H1 (cell line): ENCODE measurements around the gene SEC14L3. TPM values are rescaled to one million over a fixed set of nuclear protein-coding genes. Genes with fewer than 3 reads are reported as not detected.

ENCODE experiments used
- CTCF ChIA-PET: fragments of 300-600 bp; sonication (Branson Sonifier 250); formaldehyde crosslinking; loops from one replicate; lab custom pipeline; 2021; ENCODE audit not compliant: partially characterized antibody; lab: Charles Lee
- POLR2A ChIA-PET: fragments of 300-600 bp; sonication (Branson Sonifier 250); formaldehyde crosslinking; loops from one replicate; lab custom pipeline; 2021; ENCODE audit warnings: inconsistent platforms; ENCODE audit not compliant: partially characterized antibody; lab: Charles Lee
- DNase-seq, 2 experiments: peaks; one replicate each; pipeline versions ENCODE4 v3.0.0 to v3.0.0-alpha.2; 2010 to 2022; ENCODE audit warnings: low spot score in 2 of 2, low read depth in 1 of 2, mixed read lengths in 1 of 2
- FAIRE-seq: peaks from 2 replicates; lab custom pipeline; 2011; peaks lifted over from hg19 to GRCh38; lab: Jason Lieb, UNC
- H2AFZ ChIP-seq: 2 replicates; pipeline ENCODE4 v1.8.1; 2012; ENCODE audit warnings: low read length, inconsistent platforms
- H2AK5ac ChIP-seq: 2 replicates; pipeline ENCODE4 v1.6.1; 2013; ENCODE audit warnings: low read depth, low read length
- H2BK120ac ChIP-seq: replicated peaks from 2 replicates; pipeline ENCODE3; 2013; ENCODE audit warnings: low read depth, low read length, inconsistent platforms
- H2BK12ac ChIP-seq: 2 replicates; pipeline ENCODE4 v1.6.1; 2013; ENCODE audit warnings: low read depth, low read length
- H2BK15ac ChIP-seq: 2 replicates; pipeline ENCODE4 v1.6.1; 2013; ENCODE audit warnings: low read length
- H2BK20ac ChIP-seq: 2 replicates; pipeline ENCODE4 v1.6.1; 2013; ENCODE audit warnings: low read length
- H2BK5ac ChIP-seq: 2 replicates; pipeline ENCODE4 v1.6.1; 2013; ENCODE audit warnings: low read depth, low read length
- H3K14ac ChIP-seq: 2 replicates; pipeline ENCODE4 v1.6.1; 2013; ENCODE audit warnings: inconsistent platforms; ENCODE audit not compliant: insufficient read length
- H3K18ac ChIP-seq: 2 replicates; pipeline ENCODE4 v1.6.1; 2013; ENCODE audit warnings: low read length; ENCODE audit errors: extremely low read depth
- H3K23ac ChIP-seq: 2 replicates; pipeline ENCODE4 v1.6.1; 2013; ENCODE audit warnings: inconsistent platforms; ENCODE audit not compliant: insufficient read length
- H3K23me2 ChIP-seq: 2 replicates; pipeline ENCODE4 v1.6.1; 2013; ENCODE audit warnings: low read depth, low read length
- H3K27ac ChIP-seq: 2 replicates; pipeline ENCODE4 v1.6.1; 2011; ENCODE audit warnings: low read depth, low read length, inconsistent platforms
- H3K27me3 ChIP-seq, 4 experiments: replicated peaks in 1 of 4; 1 replicate in 1 of 4; 2 replicates in 3 of 4; pipeline versions ENCODE4 v1.6.1 to v1.8.1; 2011 to 2013; ENCODE audit warnings: low read length in 3 of 4, mild to moderate bottlenecking in 3 of 4, inconsistent platforms in 2 of 4, mixed read lengths in 2 of 4, moderate library complexity in 1 of 4; ENCODE audit not compliant: control insufficient read depth in 3 of 4, insufficient read depth in 3 of 4; ENCODE audit errors: extremely low read depth in 1 of 4
- H3K36me3 ChIP-seq, 4 experiments: 2 replicates each; pipeline versions ENCODE4 v1.6.1 to v1.8.1; 2011 to 2013; ENCODE audit warnings: mild to moderate bottlenecking in 4 of 4, low read length in 3 of 4, moderate library complexity in 2 of 4, control low read depth in 1 of 4, inconsistent platforms in 1 of 4; ENCODE audit not compliant: insufficient read depth in 4 of 4, control insufficient read depth in 2 of 4
- H3K4ac ChIP-seq: replicated peaks from 2 replicates; pipeline ENCODE3; 2013; ENCODE audit warnings: low read length, low read depth, mixed read lengths, inconsistent platforms; ENCODE audit not compliant: insufficient read length
- H3K4me1 ChIP-seq, 4 experiments: replicated peaks in 1 of 4; 1 replicate in 1 of 4; 2 replicates in 3 of 4; pipeline versions ENCODE4 v1.6.1 to v1.8.1; 2011 to 2013; ENCODE audit warnings: low read length in 3 of 4, inconsistent platforms in 2 of 4, mixed read lengths in 1 of 4; ENCODE audit not compliant: insufficient read depth in 4 of 4, control insufficient read depth in 3 of 4
- H3K4me2 ChIP-seq, 2 experiments: 2 replicates each; pipeline versions ENCODE4 v1.6.1 to v1.8.1; 2011 to 2013; ENCODE audit warnings: low read depth in 2 of 2, low read length in 2 of 2, control low read depth in 1 of 2, inconsistent platforms in 1 of 2, mild to moderate bottlenecking in 1 of 2; ENCODE audit not compliant: insufficient read depth in 1 of 2
- H3K4me3 ChIP-seq, 4 experiments: fragments of 200-600, 300-600 bp in 1 of 4; sonication (generic), shearing (Covaris generic), sonication (Bioruptor Twin) in 1 of 4; 2 replicates each; pipeline versions ENCODE4 v1.5.1 to v1.8.1; 2011 to 2016; ENCODE audit warnings: low read length in 4 of 4, low read depth in 3 of 4, control low read depth in 2 of 4, inconsistent platforms in 2 of 4, mild to moderate bottlenecking in 2 of 4, mixed read lengths in 1 of 4, moderate library complexity in 1 of 4; ENCODE audit not compliant: insufficient read depth in 2 of 4; ENCODE audit errors: extremely low read depth in 1 of 4
- H3K56ac ChIP-seq: replicated peaks from 2 replicates; pipeline ENCODE3; 2013; ENCODE audit warnings: low read depth, mild to moderate bottlenecking, mixed read lengths, low read length, inconsistent platforms; ENCODE audit not compliant: insufficient read length
- H3K79me1 ChIP-seq: 2 replicates; pipeline ENCODE4 v1.6.1; 2013; ENCODE audit warnings: low read depth, low read length, control low read depth
- H3K79me2 ChIP-seq, 2 experiments: 2 replicates each; pipeline versions ENCODE4 v1.6.1 to v1.8.1; 2012 to 2013; ENCODE audit warnings: low read length in 2 of 2, mild to moderate bottlenecking in 2 of 2, inconsistent platforms in 1 of 2; ENCODE audit not compliant: insufficient read depth in 2 of 2, control insufficient read depth in 1 of 2
- H3K9ac ChIP-seq, 4 experiments: replicated peaks in 1 of 4; 1 replicate in 1 of 4; 2 replicates in 3 of 4; pipeline versions ENCODE4 v1.6.1 to v1.8.1; 2011 to 2013; ENCODE audit warnings: low read depth in 3 of 4, low read length in 3 of 4, control low read depth in 2 of 4, mild to moderate bottlenecking in 2 of 4, moderate library complexity in 2 of 4, inconsistent platforms in 1 of 4; ENCODE audit errors: extremely low read depth in 1 of 4
- H3K9me3 ChIP-seq, 2 experiments: 2 replicates each; pipeline versions ENCODE4 v1.6.1 to v1.8.1; 2012 to 2013; ENCODE audit warnings: mild to moderate bottlenecking in 2 of 2, moderate library complexity in 2 of 2, control low read depth in 1 of 2, inconsistent platforms in 1 of 2, low read depth in 1 of 2, low read length in 1 of 2, mixed read lengths in 1 of 2; ENCODE audit not compliant: insufficient read depth in 2 of 2
- H4K20me1 ChIP-seq, 2 experiments: replicated peaks in 1 of 2; 2 replicates each; pipeline versions ENCODE3 to v1.8.1; 2011 to 2013; ENCODE audit warnings: inconsistent platforms in 2 of 2, low read length in 2 of 2, mild to moderate bottlenecking in 1 of 2; ENCODE audit not compliant: insufficient read depth in 2 of 2, control insufficient read depth in 1 of 2
- H4K5ac ChIP-seq: 2 replicates; pipeline ENCODE4 v1.6.1; 2013; ENCODE audit warnings: low read length, low read depth, mixed read lengths, inconsistent platforms; ENCODE audit not compliant: insufficient read length
- H4K8ac ChIP-seq: 2 replicates; pipeline ENCODE4 v1.8.0; 2013; ENCODE audit warnings: mild to moderate bottlenecking, moderate library complexity, low read length, inconsistent platforms; ENCODE audit not compliant: insufficient read depth; ENCODE audit errors: extremely low read depth
- H4K91ac ChIP-seq: replicated peaks from 2 replicates; pipeline ENCODE3; 2013; ENCODE audit warnings: low read length, mixed read lengths, inconsistent platforms; ENCODE audit not compliant: insufficient read length
- BCL11A ChIP-seq, 2 experiments: IDR thresholded peaks; one replicate each; pipeline ENCODE4 v1.6.1; 2011; ENCODE audit warnings: low read depth in 2 of 2, low read length in 2 of 2, mild to moderate bottlenecking in 2 of 2
- CBX8 ChIP-seq: fragments of 300-800, 300-1000 bp; sonication (generic); IDR thresholded peaks from 2 replicates; pipeline ENCODE4 v1.7.1; 2016; ENCODE audit warnings: low read depth, low read length, borderline replicate concordance
- CEBPB ChIP-seq: IDR thresholded peaks from 2 replicates; pipeline ENCODE4 v1.6.1; 2012; ENCODE audit warnings: low read depth, low read length
- GABPA ChIP-seq: IDR thresholded peaks from 2 replicates; pipeline ENCODE4 v1.6.1; 2011; ENCODE audit warnings: mild to moderate bottlenecking, low read length, moderate library complexity, borderline replicate concordance; ENCODE audit not compliant: insufficient read depth
- JUND ChIP-seq: IDR thresholded peaks from 2 replicates; pipeline ENCODE4 v1.6.1; 2011; ENCODE audit warnings: mild to moderate bottlenecking, improper control_type of control experiment, low read length
- KDM4A ChIP-seq: IDR thresholded peaks from one replicate; pipeline ENCODE4 v1.7.1; 2012; ENCODE audit warnings: low read depth, mild to moderate bottlenecking, moderate library complexity, low read length, inconsistent platforms; ENCODE audit not compliant: severe bottlenecking
- NRF1 ChIP-seq: IDR thresholded peaks from 2 replicates; pipeline ENCODE4 v1.6.1; 2011; ENCODE audit warnings: mild to moderate bottlenecking, low read depth, low read length, improper control_type of control experiment
- POLR2A ChIP-seq, 2 experiments: IDR thresholded peaks; 1 replicate in 1 of 2; 2 replicates in 1 of 2; pipeline ENCODE4 v1.6.1; 2011; ENCODE audit warnings: low read depth in 2 of 2, low read length in 2 of 2, mild to moderate bottlenecking in 2 of 2; ENCODE audit errors: control extremely low read depth in 1 of 2
- RAD21 ChIP-seq, 2 experiments: IDR thresholded peaks in 1 of 2; conservative IDR thresholded peaks in 1 of 2; 2 replicates each; pipeline ENCODE4 v1.6.1; 2011; ENCODE audit warnings: low read depth in 2 of 2, low read length in 2 of 2, improper control_type of control experiment in 1 of 2, inconsistent platforms in 1 of 2, mild to moderate bottlenecking in 1 of 2, moderate library complexity in 1 of 2
- SAP30 ChIP-seq: fragments of 300-600 bp; sonication (generic); IDR thresholded peaks from 2 replicates; pipeline ENCODE4 v1.7.1; 2012; ENCODE audit warnings: low read length, moderate library complexity, mild to moderate bottlenecking, inconsistent platforms; ENCODE audit not compliant: insufficient read depth, insufficient replicate concordance
- SP2 ChIP-seq: IDR thresholded peaks from 2 replicates; pipeline ENCODE4 v1.6.1; 2012; ENCODE audit warnings: mild to moderate bottlenecking, low read length, inconsistent platforms
- SP4 ChIP-seq: IDR thresholded peaks from 2 replicates; pipeline ENCODE4 v1.6.1; 2012; ENCODE audit warnings: low read length, inconsistent platforms
- ZNF274 ChIP-seq: IDR thresholded peaks from 2 replicates; pipeline ENCODE4 v1.7.0; 2012; ENCODE audit warnings: low read length, borderline replicate concordance; ENCODE audit errors: extremely low read depth
- WGBS, 2 experiments: shearing (Covaris generic) in 1 of 2; methylation state at CpG; one replicate each; pipeline versions ENCODE4 v1.1.6 to v1.1.7; 2013 to 2015; ENCODE audit warnings: low lambda C conversion rate in 2 of 2, mixed read lengths in 2 of 2, inconsistent platforms in 1 of 2, low coverage in 1 of 2, missing lambda C conversion rate in 1 of 2; ENCODE audit not compliant: insufficient replicate concordance in 2 of 2, insufficient coverage in 1 of 2, insufficient read length in 1 of 2; ENCODE audit errors: extremely low coverage in 1 of 2, missing lambda C conversion rate in 1 of 2; 5-methylcytosine and 5-hydroxymethylcytosine counted together
- polyA plus RNA-seq, 7 experiments: library from polyadenylated mRNA; depleted of rRNA in 3 of 7; stranded (reverse) in 5 of 7; unstranded in 2 of 7; fragments of >200 nt in 5 of 7; fragments of 200-250 nt in 2 of 7; gene quantifications; 1 replicate in 5 of 7; 2 replicates in 1 of 7; 4 replicates in 1 of 7; pipeline versions ENCODE4 v1.2.1 to v1.2.3, GENCODE V29; 2011 to 2013; ENCODE audit warnings: missing spikeins in 2 of 7, mixed read lengths in 2 of 7
- total RNA-seq: library from RNA; stranded (reverse); fragmentation: NEBNext Ultra II Directional; extraction: Animal tissue kit (Norgen Biotek cat#: 25700); gene quantifications from 2 replicates; pipeline ENCODE4 v1.2.1, GENCODE V29; 2021
- TF ChIP-seq, protein P1 (sequence below): IDR thresholded peaks from 2 replicates; pipeline ENCODE4 v1.6.1; 2012; ENCODE audit warnings: inconsistent platforms

SEC14L3 gene
- total and polyA plus RNA-seq, 2 of the 8 experiments (the other 6 are each of a cell fraction or from before 2014, with no cell fraction given): not detected

DNA sequence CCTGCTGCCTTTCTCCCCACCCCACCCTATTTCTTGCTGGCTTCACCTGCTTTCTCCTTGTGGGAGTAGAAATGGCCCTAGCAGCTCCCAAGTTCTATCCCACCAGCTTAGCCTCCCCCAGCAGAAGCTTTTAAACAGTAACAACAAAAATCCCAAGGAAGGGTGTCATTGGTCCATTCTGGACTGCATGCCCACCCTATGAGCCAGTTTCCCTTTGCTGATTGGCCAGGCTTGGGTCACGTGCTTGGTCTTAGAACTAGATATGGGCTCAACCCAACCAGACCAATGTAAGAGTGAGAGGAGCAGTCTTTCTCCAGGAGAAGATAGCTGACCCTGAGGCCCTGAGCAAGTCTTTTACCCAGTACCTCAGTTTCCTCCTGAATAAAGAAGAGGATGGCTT, 43.9 kb downstream of the SEC14L3 start:
- H3K27ac ChIP-seq: no peak overlapping the region
- FAIRE-seq: no peak
- TF ChIP-seq SP2 (no peak), CBX8 (no peak), CEBPB (no peak), GABPA (no peak), NRF1 (no peak), JUND (no peak), ZNF274 (no peak), SAP30 (no peak), KDM4A (no peak), BCL11A (IDR thresholded peaks at IDR 0.05; ENCODE audit: low read depth in 2 of 2, low read length in 2 of 2) (no peak), RAD21 (IDR thresholded peaks at IDR 0.05 in 1 of 2, conservative IDR thresholded peaks at IDR 0.05 in 1 of 2; ENCODE audit: low read depth in 2 of 2, low read length in 2 of 2) (no peak), POLR2A (IDR thresholded peaks at IDR 0.05; ENCODE audit: control extremely low read depth in 1 of 2, low read depth in 2 of 2, low read length in 2 of 2) (no peak), SP4 (no peak)
- TF ChIP-seq, protein P1, sequence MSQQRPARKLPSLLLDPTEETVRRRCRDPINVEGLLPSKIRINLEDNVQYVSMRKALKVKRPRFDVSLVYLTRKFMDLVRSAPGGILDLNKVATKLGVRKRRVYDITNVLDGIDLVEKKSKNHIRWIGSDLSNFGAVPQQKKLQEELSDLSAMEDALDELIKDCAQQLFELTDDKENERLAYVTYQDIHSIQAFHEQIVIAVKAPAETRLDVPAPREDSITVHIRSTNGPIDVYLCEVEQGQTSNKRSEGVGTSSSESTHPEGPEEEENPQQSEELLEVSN: no peak

More for the DNA sequence above, 43.9 kb downstream of the SEC14L3 start:
- H2BK15ac ChIP-seq: no peak overlapping the region
- peaks cover 0 to 23% of the 10 kb centered on the region in 2 experiments for H4K20me1 ChIP-seq
- H3K18ac ChIP-seq: no peak overlapping the region
- H2AK5ac ChIP-seq: no peak overlapping the region
- H3K36me3 ChIP-seq: peaks cover 2 to 10% (median 7%) of the 10 kb centered on the region in 4 experiments; a peak in 6 of 8 replicates
- no peak overlapping the region for H2AFZ ChIP-seq
- no peak overlapping the region for H2BK12ac ChIP-seq
- no peak overlapping the region for H4K5ac ChIP-seq
- H3K56ac ChIP-seq: no peak overlapping the region
- no peak overlapping the region for H3K4me2 ChIP-seq
- no peak overlapping the region for H3K14ac ChIP-seq
- no peak overlapping the region for H2BK5ac ChIP-seq
- no peak overlapping the region for H2BK20ac ChIP-seq
- no peaks in the 10 kb centered on the region; the same call in 1 of the 2 replicates for H3K79me1 ChIP-seq
- 79% methylated on average over 1 of the region's 1 CpG; no CpG with 5 or more reads in 1 of the 2 experiments for WGBS, 2 experiments
- no peak for DNase-seq
- H3K79me2 ChIP-seq: 0 out of 4 replicates have a peak, but pooled peaks cover 0 to 2% of the 10 kb centered on the region in 2 experiments
- no peak overlapping the region for H3K4ac ChIP-seq
- no peak overlapping the region for H3K9ac ChIP-seq
- no peaks in the 10 kb centered on the region for H3K27me3 ChIP-seq
- peaks cover 18% of the 10 kb centered on the region for H3K23me2 ChIP-seq
- ChIA-PET CTCF (interaction anchor here (0.7 to 12.0 kb wide), 7 partner anchors 9 to 140 kb away, joined by 3 to 164 read pairs (median 5); partner anchors contain the start of gene SEC14L2), POLR2A (interaction anchor here (2.6 kb wide), 1 partner anchor 71 kb away, joined by 8 read pairs; the partner anchor contains the start of genes CCDC157 and SF3A1)
- H3K23ac ChIP-seq: no peak overlapping the region
- no peak overlapping the region for H4K91ac ChIP-seq
- H2BK120ac ChIP-seq: no peak overlapping the region
- H3K9me3 ChIP-seq: no peaks in the 10 kb centered on the region
- H4K8ac ChIP-seq: no peak overlapping the region
- H3K4me3 ChIP-seq: no peak overlapping the region
- H3K4me1 ChIP-seq: peaks cover 4 to 21% (median 8%) of the 10 kb centered on the region in 4 experiments
